T-helper 22 cell (primary cell): ENCODE data around the gene ZNF774.
A peak's percentile ranks its signal among the peaks of the same experiment; 100 is the strongest.
"Not testable (repeated sequence)": the region's sequence is repeated elsewhere in the genome, so short reads cannot be mapped to it uniquely, and the experiment has no call there.

ENCODE experiments used
- DNase-seq: peaks from one replicate; pipeline ENCODE4 v3.0.0-alpha.2; 2020; ENCODE audit warnings: low read depth

Gene ZNF774

DNA sequence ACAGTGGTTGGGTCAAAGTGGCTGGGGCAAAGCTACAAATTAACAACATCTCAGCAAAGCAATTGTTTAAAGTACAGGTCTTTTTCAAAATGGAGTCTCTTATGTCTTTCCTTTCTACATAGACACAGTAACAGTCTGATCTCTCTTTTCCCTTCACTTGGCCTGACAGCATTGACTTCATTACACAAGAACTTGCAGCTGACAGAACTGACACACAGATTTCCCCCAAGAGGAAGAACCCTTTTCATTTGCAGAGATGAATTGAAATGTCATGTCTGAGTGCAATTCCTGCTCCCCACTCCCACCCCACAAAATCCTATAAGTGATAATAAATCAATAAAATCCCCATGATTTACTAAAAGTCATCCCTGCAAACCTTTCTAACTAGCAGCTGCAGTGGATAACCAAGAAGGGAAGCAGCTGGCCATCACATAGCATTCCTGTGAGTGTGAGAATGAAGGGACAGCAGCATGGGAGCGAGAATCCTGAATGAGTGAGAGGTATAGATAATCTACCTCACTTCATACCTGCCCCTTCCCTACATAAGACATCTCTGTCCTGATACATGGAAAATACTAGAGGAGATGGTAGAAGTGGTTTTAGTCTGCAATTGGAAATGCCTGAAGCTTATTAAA is 4.5 kb upstream of the ZNF774 start:
- DNase-seq, result not testable (repeated sequence)

DNA sequence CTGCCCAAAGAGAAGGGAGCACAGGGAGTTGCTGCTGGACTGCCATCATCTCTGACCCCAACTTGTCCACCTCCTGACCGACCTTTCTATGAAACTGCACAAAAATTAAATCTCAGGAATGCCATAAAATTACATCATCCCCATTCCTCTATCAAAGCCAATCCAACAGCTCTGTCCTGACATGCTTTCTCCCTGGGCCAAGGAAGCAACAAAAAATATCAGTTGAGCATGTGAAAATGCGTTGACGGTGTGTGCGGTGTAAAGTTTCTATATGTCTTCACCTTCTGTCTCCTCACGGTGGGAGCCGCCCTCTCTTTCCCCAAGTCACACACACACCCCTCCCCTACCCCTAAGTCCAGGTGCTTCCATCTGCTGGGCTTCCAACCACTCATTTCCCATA is 3.6 kb upstream of the ZNF774 start:
- DNase-seq, result no peak

DNA sequence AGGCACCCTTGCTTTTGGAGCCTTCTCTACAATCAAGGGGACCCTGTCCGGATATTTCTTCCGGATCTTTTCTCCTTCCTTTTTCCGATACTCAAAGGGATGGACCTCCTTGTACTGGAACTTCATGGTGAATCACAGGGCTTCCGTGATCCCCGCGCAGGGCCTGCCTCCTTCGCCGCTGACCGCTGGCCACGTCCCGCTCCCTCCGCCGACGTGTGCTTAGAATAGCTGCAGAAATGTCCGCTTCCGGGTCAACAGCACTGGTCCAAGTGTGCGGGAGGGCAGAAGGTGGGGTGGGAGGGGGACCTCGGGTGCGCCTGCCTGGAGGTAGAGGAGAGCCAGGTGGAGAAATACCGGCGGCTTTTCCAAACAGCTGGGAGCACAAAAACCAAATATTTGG is 3.0 kb upstream of the ZNF774 start:
- no peak for DNase-seq

DNA sequence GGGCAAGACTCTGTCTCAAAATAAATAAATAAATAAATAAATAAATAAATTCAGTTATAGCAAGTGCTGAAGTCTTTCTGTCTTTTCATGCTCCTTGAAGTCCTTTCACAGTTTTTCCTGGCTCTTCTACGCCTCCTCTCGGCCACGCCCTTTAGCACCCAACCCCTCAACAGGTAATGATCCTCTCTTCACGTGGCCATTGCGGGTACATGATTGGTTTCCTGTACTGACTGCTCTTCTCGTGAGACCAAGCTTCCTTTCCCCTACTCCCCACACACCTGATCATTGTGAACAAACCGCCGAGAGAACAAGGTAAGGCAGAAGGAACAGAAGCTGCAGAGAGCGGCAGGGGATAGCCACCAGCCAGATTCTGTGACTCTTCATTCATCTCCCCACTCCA is 2.3 kb upstream of the ZNF774 start:
- DNase-seq, result no peak

DNA sequence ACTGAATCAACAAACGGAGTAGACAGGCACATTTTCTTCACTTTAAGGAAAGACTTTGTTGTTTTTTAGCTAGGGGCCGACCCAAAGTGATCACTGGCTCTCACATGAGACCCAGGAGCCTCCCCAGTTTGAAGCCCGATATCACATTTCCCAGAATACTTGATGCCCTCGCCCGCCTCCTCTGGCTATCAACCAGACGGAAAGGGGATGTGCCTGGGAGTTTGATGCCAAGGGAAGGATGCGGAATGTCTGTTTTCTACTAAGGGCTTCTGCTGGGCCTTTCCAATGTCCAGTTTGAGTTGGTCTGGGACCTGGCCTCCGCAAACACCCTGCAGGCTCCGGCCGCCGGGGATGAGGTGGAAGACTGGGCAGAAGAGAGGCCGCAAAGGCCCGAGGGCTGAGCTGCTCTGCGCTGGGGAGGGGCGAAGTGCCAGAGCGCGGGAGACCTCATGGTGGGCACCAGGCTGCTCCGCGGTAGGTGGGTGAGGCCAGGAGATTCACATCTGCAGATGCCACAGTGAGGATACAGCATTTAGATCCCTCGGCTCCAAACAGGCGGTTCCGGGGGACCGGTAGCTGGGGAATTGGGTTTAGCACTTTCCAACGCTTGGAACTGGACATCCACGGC is 491 bp upstream of the ZNF774 start:
- no peak for DNase-seq

DNA sequence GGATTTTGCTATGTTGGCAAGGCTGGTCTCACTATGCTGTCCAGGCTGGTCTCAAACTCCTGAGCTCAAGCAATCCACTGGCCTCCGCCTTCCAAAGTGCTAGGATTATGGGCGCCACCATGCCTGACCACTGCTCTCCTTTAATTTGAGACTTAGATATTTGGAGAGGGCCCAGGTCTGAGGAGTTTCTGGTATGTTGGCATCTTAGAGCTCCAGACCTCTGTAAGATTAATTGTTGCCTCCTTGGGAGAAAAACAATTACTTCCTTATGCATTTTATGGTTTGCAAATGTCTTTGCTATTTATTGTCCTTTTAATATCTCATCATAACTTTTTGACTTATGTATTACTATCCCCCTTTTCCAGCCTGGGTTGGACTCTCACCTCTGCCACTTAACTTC is 2.9 kb downstream of the ZNF774 start:
- no peak for DNase-seq

DNA sequence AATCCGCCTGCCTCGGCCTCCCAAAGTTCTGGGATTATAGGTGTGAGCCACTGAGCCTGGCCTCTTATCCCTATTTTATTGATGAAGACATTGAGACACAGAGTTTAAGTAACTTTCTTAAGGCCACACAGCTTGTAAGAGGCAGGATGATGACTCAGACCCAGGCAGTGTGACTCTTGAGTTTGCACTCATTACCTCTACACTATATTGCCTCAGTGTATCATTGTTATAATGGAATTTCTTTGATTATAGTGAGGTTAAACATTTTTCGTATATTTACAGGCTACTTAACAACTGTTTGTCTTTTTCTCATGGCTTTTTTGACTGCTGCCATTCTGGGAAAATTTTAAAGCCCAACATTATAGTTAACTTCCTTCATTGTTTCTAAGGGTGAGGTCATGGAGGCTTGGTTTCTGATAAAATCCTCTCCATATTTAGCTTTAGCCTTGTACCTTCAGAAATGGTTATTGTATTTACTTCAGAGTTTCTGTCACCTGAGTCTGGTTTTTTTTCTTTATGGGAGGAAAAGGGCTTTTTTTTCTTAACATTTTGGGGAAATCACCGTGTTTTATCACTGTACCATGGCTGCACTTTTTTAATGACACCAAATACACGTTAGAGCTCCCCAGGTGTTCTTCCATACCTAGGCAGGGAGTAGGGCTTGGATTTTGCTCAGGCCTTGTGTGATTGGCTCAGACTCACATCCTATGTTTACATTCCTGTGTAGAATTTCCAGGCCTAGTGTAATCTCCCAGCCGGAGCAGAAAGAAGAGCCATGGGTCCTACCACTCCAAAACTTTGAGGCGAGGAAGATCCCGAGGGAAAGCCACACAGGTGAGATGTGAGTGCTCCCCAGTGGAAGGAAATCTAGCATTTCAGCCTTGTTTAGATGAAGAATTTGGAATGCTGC is 6.3 kb downstream of the ZNF774 start:
- DNase-seq, result no peak

DNA sequence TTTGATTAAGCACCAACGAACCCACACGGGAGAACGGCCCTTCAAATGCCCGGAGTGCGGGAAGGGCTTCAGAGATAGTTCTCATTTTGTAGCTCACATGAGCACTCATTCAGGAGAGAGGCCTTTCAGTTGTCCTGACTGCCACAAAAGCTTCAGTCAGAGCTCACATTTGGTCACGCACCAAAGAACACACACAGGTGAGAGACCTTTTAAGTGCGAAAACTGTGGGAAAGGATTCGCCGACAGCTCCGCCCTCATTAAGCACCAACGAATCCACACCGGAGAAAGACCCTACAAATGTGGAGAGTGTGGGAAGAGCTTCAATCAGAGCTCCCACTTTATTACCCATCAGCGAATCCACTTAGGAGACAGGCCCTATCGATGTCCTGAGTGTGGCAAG is 8.7 kb downstream of the ZNF774 start:
- no peak for DNase-seq

DNA sequence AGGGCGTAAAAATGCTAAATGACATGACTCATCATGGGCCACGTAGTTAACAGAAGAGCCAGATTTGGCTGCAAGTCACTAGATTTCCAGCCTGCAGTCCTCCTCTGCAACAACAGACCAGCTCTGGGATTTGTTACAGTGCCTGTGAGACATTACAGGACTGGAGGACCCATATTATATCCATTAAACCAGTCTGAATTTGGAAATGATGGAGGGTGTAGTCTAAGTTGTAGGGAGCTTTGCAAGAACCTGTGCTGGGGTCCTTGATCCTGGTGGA is 10.8 kb downstream of the ZNF774 start:
- no peak for DNase-seq

DNA sequence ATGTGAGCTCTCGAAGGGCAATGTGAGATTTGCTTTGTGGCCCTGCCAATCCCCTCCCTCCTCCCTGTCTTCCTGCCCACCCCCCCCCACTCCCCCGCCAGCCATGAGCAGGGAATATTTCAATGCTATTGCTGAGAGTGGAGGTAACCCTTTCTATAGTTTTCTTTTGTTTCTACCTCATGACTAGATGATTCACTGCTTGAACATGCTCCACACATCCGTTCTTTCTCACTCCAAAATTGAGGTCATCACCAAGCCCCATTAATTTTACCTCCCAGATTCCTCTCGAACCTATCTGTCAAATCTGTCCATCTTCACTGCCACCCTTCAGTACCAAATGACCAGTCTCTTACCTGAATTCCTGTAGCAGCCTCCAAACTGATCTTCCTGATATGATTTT is 12.2 kb downstream of the ZNF774 start:
- no peak for DNase-seq

DNA sequence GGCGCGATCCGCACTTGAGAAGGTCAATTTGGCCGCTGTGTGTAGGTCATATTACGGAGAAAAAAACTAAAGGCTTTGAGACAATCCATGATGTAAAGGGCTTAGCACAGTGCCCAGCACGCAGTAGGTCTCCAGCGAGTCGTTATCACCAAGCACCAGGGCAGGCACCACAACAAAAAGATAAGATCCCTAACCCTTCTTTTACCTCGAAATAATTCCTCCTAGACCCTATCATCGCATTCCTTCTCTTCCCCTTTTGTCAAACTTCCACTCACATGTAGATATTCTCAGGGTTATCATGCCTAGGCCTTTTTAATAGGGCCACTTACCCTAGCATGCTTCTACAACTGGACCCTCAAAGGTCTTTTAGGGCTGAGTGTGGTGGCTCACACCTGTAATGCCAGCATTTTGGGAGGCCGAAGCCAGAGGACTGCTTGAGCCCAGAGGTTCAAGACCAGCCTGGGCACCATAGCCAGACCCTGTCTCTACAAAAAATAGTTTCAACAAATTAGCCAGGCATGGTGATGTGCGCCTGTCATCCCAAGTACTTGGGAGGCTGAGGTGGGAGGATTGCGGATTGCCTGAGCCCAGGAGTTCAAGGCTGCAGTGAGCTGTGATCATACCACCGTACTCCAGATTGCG is 13.5 kb downstream of the ZNF774 start:
- no peak for DNase-seq

DNA sequence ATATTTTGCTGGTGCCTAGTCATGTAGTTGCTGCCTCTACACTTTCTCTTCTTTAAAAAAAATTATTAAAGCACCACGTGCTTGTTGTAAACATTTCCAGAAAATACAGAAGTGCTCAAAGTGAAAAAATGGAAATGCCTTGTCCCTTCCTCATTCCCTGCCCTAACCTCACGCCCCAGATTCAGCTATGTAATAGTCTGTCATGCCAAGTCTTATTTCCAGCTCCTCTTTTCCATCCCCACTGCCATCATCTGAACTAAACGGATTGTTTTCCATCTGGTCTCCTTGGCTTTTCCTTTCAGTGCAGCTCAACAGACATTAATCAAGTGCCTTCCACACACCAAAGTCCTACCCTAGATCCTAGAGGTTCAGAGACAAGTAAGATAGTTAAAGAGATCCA is 15.5 kb downstream of the ZNF774 start:
- no peak for DNase-seq

DNA sequence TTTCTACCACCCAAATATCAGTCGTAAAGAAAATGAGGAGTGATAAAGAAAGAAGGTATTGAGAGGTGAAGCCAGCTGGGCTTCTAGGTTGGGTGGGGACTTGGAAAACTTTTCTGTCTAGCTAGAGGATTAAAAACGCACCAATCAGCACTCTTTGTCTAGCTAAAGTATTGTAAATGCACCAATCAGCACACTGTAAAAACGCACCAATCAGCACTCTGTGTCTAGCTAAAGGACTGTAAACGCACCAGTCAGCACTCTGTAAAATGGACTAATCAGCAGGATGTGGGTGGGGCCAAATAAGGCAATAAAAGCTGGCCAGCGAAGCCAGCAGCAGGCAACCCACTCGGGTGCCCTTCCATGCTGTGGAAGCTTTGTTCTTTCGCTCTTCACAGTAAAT is 23.0 kb downstream of the ZNF774 start:
- DNase-seq, result no peak

DNA sequence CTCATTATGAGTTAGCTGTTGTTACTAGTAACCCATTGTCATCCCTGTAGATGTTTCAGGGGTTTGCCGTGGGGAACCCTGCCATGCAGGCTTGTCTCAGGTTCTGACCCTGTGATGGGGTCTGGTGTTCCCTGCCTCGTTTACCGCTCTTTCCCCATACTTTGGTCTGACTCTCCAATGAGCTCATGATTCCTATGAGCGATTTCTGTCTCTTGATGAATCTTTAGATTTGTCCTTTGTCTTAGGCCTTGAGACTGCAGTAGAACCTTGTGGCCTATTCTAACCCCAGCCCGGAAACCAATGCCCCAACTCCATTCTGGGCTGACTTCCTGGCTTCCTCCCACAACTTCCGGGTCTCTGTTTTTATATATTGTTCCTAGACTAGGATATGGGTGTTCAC is 24.7 kb downstream of the ZNF774 start:
- peak; percentile 59 for DNase-seq

DNA sequence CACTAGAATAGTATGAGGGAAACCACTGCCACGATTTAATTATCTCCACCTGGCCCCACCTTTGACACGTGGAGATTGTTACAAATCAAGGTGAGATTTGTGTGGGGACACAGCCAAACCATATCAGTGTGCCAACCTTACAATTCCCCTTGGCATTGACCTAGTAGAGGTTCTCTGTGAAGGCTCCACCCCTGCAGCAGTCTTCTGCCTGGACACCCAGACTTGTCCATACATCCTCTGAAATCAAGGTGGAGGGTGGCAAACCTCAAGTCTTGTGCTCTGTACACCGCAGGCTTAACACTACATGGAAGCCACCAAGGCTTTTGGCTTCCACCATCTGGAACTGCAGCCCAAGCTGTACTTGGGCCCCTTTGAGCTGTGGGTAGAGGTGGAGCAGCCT is 27.2 kb downstream of the ZNF774 start:
- DNase-seq, result no peak

DNA sequence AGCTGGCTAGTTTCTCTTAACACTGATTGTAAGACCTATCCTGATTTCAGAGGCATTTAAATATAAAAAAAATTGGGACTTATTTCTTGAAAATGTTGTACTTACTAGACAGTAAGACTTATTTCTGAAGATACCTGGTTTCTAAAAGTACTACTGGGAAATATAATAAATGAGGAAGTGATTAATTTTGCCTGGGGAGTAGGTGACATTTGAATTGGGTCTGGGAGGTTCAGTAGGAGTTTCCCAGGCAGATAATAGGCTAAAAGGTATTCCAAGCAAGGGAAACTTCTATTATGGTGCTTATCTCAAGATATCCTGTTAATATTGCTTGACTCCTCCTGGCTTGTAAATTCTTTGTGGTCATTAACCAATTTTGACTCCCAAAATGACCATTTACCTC is 29.4 kb downstream of the ZNF774 start:
- no peak for DNase-seq

DNA sequence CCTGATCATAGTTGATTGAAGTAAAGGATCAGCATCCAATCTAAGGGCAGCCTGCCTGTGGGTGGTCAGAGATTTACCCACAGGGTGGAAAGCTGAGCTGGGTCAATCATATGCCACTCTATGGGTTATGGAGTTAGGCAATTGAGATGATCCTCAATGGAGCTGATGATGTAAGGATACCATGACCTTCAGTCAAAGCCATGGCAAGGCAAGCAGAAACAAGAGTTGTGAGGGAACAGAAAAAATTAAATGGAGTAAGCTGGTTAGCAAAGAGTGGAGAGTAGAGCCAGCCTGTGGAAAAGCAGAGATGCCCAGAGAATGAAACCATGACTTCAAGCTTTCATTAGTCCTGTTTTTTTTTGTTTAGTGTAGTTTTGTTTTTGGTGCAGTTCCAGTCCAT is 30.2 kb downstream of the ZNF774 start:
- no peak for DNase-seq

DNA sequence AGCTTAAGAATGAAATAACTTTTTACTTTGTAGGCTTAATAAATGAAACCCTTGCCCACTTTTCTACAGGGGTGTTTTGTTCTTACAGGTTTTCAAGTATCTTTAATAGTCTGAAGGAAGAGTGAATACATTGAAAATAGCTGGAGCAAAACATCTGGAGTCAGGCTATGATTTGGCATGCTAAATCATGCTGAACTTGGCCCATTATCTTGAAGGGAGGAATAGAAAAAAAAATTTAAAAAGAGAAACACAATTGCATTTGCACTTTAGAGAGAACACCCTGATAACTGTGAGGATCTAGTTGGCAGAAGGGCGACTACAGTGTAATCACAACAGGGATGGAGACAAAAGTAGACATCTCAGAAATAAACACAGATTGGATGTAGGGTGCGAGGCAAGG is 34.1 kb downstream of the ZNF774 start:
- DNase-seq, result no peak

DNA sequence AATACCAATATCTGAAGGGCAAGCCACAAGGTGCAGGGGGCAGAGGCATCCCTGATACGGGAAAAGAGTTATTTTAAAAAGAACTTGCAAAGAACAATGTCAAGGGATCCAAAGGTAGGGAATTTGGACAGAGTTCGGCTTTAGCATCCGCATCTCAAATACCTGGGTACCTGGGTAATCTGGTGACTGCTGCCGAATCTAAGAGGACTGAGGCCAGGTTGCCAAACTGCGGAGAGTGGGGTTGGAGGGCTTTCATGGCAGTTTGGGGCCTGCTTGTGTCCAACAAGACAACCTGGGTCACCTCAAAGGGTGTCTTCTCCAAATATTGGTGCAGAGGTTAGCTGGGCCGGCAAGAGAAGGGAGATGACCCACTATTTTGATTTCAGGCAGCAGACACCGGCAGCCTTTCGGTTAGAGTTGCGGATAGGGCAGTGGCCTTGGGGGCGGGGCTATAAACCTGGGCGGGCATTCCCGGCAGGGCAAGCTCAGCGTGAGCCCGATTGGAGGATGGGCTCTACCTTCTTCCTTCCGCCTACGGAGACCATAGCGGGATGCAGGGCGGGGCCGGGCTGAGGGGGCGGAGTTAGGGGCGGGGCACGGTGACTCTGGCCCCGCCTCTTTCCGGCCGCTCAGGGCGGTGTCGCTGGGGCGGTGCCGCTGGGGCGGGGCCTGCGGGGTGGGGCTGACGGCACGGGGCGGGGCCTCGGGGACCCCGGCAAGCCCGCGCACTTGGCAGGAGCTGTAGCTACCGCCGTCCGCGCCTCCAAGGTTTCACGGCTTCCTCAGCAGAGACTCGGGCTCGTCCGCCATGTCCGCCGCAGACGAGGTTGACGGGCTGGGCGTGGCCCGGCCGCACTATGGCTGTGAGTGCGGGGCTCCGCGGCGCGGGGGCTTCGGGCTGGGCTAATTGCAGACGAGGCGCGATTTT is 35.7 kb downstream of the ZNF774 start, which contains the start of gene IQGAP1:
TSS of gene IQGAP1 (plus strand) at position 709 of the 928 bp plus-strand sequence. CDS start at position 809, 100 bp downstream.
- peak; percentile 90 for DNase-seq

DNA sequence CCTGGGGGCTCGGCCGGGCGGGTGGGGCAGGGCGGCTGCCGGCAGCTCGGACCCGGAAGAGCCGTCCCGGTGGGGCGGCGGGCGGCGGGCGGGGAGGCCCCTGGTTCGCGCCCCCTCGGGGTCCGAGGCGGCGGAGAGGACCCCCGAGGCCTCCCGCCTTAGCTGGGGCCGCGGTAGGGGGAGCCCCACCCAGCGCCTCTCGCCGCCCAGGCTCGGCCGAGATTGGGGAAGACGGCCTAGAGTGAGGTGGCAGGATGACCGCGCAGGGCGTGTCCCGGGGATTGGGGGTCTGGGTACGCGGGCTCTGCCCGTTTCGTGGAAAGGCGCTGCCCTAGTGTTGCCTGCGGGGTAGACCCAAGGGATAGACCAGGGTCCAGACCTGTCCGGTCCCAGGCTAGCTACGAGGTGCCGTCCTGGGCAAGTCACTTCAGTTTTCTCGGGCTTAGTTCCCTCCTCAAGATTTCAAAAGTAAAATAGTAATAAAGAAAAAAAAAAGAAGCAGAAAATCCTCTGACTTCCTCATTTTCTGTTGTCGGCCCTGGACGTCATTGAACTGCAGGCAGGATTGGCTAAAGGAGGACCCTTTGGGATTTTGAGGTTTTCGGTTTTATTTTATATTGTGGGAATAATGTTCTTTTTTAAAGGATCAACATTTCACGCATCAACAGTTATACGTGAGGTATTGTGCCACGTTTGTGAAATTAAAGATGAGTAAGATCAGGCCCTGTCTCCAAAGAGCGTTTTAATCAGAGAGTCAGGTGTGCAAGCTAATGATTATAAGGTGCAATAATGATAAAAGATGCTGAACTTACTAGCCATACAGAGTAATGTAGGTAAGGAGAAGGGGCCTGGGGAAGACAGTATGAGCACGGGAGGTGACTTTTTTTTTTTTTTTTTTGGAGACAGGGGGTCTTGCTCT is 36.6 kb downstream of the ZNF774 start:
- DNase-seq, result peak; percentile 40

DNA sequence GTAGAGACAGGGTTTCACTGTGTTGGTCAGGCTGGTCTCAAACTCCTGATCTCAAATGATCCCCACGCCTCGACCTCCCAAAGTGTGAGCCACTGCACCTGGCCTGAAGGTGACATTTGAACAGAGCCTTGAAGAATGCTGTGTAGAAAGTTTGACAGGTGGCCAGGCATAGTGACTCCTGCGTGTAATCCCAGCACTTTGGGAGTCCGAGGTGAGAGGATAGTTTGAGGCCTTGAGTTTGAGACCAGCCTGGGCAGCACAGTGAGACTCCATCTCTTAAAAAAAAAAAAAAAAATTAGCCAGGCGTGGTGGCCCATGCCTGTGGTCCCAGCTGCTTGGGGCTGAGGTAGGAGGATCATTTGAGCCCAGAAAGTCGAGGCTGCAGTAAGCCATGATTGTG is 37.4 kb downstream of the ZNF774 start:
- DNase-seq, result no peak
